HG03135 (cell line): ENCODE measurements around the gene PITRM1.
A peak's percentile ranks its signal among the peaks of the same experiment; 100 is the strongest.

Experiments used
- ATAC-seq: cut with Tn5 transposase; IDR thresholded peaks from one replicate; pipeline ENCODE4 v1.9.1; 2021; ENCODE audit warnings: mild to moderate bottlenecking, moderate library complexity; ENCODE audit not compliant: unreplicated experiment

PITRM1 gene

GRCh38 chr10:3103646-3104045 lies 68.9 kb downstream of the PITRM1 start:
- no peak for ATAC-seq

GRCh38 chr10:3102720-3103427 lies 69.7 kb downstream of the PITRM1 start:
- no peak for ATAC-seq

GRCh38 chr10:3100856-3101640 lies 71.5 kb downstream of the PITRM1 start:
- no peak for ATAC-seq

DNA sequence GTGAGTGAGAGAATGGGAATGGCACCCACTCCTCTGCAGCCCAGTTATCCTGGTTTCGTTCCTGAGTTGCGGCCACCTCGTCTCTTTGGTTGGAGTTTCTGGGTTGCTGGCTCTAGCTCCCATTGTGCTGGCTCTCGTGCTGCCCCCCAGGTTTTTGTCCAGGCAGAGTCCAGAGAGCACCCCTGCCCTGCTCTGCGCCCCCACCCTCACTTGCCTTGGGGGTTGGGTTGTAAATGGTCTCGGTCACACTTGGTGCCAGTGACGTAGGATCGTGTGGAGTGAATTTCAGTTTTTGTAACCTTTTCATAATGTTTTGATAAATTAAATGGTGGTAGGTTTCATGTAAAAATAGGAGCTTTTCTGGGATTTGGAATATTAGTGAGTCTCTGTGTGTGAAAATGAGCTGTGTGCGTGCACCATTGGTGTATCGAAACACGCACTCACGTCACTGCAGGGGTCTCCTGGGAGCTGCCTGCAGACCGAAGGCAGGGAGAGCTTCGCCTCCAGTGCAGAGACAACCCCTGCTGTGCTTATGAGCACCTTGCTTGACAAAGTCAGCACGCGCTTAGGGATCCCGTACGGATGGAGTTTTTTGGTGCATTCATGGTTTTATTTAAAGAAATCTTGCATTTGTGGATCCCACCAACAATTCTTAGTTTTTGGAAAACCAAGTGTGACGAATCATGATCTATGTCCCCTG lies 72.3 kb downstream of the PITRM1 start:
- no peak for ATAC-seq

DNA sequence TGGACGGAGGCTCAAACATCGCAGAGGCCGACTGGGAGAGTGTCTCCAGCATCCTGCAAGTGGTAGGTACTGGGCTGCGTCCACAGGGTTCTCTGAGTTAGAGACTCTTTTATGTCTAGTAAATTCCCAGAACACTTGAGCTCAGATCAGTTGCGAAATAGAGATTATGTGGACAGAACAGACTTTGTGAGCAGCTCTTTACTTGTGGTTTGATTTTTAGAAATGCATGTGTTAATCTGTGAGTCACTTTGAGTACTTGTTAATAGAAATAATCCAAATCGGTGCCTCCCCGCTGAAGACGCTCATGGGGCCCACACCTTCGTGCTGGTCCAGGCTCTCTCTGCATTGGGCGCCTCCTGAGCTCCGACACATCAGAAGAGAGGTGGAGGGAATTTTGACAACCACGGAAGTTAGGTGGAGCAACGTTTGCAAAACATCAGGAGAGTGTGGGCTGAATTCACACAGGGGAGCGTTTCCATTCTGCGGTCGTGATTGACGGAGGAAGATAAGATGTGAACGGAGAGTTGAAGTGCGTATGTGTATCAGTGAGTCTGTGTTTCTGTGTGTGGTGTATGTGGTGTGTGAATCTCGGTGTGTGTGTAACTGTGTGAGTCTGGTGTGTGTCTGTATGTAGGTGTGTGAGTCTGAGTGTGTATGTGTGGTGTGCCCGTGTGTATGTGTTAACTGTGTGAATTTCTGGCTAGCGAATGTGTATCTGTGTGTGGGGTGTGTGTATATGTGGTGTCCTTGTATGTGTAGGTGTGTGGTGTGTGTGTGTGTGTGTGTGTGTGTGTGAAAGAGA lies 73.1 kb downstream of the PITRM1 start:
- ATAC-seq: no peak

DNA sequence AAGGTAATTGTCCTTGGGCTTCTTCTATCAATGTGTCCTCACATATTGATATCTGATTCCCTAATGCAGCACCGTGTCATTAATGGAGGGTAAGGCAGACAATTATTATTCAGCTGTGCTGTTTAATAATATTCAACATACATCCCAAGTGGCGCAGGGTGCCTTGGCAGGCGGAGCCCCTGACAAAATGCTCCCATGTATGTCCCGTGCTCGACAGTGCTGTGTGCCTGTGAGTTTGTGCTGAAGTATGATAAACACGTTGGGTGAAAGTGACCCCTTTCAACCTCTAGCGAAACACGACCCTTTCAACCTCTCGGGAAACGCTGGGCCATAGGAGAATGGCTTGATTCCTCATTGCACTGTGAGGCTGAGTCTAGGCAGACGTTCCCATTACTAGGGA lies 73.9 kb downstream of the PITRM1 start:
- no peak for ATAC-seq

- ATAC-seq: no peak
Measured at GRCh38 chr10:3097160-3097559, 75.4 kb downstream of the PITRM1 start.

DNA sequence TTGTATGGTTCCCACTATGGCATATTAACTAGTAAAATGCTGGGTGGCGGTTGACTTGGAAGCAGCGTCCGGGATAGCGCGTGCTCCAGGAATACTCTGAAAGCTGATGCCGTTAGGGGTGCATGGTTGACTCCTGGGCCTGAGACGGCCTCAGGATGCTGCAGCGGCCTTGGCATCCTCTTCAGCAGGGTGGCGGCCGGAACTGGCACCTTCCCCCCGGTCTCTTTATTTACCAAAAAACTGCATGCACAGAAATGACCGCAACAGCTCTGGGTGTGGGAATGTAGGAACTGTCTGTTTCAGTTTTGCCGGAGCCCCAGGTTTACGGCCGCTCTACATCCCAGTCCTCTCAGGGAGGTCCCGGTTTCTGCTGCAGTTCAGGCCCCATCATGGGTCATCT lies 76.4 kb downstream of the PITRM1 start:
- no peak for ATAC-seq

- peak; percentile 74 for ATAC-seq
Measured at GRCh38 chr10:3095373-3096139, 77.0 kb downstream of the PITRM1 start.

DNA sequence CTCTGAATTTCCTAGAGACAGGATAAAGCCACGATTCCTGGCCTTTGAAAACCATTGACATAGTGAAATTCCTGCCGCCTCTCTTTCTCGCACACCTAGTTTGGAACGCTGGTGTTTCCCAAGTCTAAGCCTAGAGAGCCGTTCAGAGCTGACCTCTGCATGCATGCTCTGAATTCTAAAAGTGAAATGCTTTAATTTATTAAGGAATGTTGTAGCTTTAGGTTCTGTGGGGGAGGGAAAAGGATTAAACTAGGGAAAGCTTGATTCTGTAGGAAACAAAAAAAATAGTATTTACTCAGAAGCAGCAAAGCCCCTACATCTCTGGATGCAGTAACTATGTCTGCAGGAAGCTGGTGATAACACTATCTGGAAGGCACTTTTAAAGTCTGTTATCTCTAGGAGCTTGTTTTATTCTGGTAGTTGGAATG lies 78.0 kb downstream of the PITRM1 start:
- no peak for ATAC-seq

DNA sequence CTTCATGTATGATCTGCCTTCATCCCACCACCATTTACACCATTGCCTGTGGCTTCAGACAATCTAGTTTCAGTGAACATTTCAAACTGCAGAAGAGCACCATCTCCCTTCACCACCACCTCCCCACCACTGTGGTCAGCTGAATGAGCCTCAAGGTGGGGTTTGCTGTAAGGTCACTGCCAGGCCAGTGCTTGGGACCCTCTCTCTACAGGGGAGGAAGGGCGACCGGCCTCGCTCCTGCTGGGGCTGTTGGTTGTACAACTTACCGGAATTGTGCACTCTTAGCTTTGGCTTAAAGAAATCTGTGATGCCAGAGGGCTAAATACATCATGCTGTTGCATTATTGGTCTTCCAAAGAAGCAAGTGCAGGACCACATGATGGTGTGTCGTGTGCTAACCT lies 78.6 kb downstream of the PITRM1 start:
- no peak for ATAC-seq

GRCh38 chr10:3091921-3092320 lies 80.7 kb downstream of the PITRM1 start:
- no peak for ATAC-seq

- ATAC-seq: no peak
Measured at GRCh38 chr10:3090914-3091787, 81.4 kb downstream of the PITRM1 start.

DNA sequence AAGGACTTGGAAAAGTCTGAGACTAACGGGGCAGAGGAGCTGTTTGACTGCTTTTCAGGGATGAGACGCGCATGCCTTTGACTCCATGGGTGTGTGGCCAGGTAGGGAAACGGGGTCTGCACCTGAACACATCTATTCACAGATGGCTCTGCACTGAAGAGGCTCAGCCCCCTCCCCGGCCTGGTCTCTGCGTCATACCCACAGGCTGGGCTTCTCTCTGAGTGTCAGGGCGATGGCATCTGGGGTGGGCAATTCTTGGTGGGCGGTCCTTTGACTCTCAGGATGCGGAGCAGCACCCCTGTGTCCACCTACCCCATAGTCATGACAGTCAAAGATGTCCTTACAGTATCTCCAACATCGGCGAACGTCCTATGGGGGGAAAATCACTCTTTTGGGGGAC lies 82.2 kb downstream of the PITRM1 start:
- ATAC-seq: no peak
